RWPE2 (cell line): Measurements from ENCODE around the gene KAZN.

Experiments used
- ATAC-seq: fragments of 200-7000 bp; cut with Tn5 transposase; 3 replicates; pipeline ENCODE4 v1.9.1; 2021; ENCODE audit warnings: low read depth
- DNase-seq: peaks from one replicate; pipeline ENCODE4 v3.0.0-alpha.2; 2020; ENCODE audit warnings: low spot score
- H3K27ac ChIP-seq: fragments of 450-650 bp; 2 replicates; pipeline ENCODE4 v1.5.1; 2017; ENCODE audit warnings: mild to moderate bottlenecking; ENCODE audit not compliant: poor library complexity, severe bottlenecking
- H3K27me3 ChIP-seq: fragments of 250-450 bp; sonication (Bioruptor Pico); 2 replicates; pipeline ENCODE4 v1.5.1; 2021; ENCODE audit warnings: mild to moderate bottlenecking, moderate library complexity; ENCODE audit not compliant: insufficient read depth, poor library complexity, severe bottlenecking
- H3K36me3 ChIP-seq: fragments of 250-450 bp; sonication (Bioruptor Pico); 2 replicates; pipeline ENCODE4 v1.5.1; 2020; ENCODE audit warnings: low read depth, mild to moderate bottlenecking, moderate library complexity
- H3K4me1 ChIP-seq: fragments of 250-450 bp; sonication (Bioruptor Pico); 2 replicates; pipeline ENCODE4 v1.5.1; 2021; ENCODE audit warnings: mild to moderate bottlenecking, moderate library complexity; ENCODE audit not compliant: insufficient read depth, poor library complexity, severe bottlenecking
- H3K4me3 ChIP-seq: fragments of 250-450 bp; sonication (Bioruptor Pico); 2 replicates; pipeline ENCODE4 v1.5.1; 2021; ENCODE audit warnings: mild to moderate bottlenecking, moderate library complexity; ENCODE audit not compliant: severe bottlenecking
- H3K9me3 ChIP-seq: fragments of 250-450 bp; sonication (Bioruptor Pico); 2 replicates; pipeline ENCODE4 v1.5.1; 2021; ENCODE audit warnings: mild to moderate bottlenecking, moderate library complexity; ENCODE audit not compliant: severe bottlenecking
- TF ChIP-seq, protein P1 (sequence below): fragments of 450-650 bp; IDR thresholded peaks from one replicate; pipeline ENCODE4 v1.5.1; 2017; ENCODE audit warnings: mild to moderate bottlenecking, moderate library complexity; ENCODE audit not compliant: poor library complexity, severe bottlenecking

The KAZN gene

DNA sequence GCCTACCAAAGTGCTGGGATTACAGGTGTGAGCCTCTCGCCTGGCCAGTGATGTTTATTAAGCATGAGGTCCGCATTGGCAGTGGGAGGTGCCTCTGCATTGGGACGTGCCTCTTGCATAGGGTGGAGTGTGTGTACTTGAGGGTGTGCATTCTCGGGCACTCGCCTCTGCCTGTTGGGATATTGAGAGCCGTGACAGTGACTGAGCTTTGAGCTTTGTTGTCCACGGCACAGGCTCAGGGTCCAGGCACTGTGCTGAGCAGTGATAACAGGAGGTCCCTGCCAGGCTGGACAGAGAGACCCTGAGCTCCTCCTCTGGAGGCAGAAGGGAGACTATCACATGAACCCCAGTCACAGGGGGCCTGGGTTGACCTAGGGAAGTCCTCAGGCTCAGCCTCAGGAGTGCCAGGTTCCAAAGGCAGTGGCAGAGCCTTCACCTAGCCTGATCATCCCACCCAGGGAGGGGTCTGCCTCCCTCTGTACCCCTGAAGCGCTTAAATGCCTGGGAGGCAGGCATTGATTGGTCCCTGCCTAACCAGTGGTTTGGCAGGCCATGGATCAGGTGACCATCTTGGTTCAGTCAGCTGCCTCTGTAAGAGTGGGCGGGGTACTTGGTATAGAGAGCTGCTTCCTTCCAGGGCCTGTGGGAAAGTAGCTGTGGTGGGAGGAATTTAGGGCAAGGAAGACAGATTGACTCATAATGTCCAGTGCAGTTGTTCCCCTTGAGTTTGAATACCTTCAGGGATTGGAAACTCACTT, 341.2 kb downstream of the KAZN start:
- no peaks in the 10 kb centered on the region for H3K4me1 ChIP-seq
- DNase-seq = no peak
- ATAC-seq = peak; percentile 68
- no peak overlapping the region for H3K27ac ChIP-seq
- no peaks in the 10 kb centered on the region for H3K9me3 ChIP-seq
- no peak overlapping the region for H3K4me3 ChIP-seq
- no peaks in the 10 kb centered on the region for H3K36me3 ChIP-seq
- TF ChIP-seq, protein P1, sequence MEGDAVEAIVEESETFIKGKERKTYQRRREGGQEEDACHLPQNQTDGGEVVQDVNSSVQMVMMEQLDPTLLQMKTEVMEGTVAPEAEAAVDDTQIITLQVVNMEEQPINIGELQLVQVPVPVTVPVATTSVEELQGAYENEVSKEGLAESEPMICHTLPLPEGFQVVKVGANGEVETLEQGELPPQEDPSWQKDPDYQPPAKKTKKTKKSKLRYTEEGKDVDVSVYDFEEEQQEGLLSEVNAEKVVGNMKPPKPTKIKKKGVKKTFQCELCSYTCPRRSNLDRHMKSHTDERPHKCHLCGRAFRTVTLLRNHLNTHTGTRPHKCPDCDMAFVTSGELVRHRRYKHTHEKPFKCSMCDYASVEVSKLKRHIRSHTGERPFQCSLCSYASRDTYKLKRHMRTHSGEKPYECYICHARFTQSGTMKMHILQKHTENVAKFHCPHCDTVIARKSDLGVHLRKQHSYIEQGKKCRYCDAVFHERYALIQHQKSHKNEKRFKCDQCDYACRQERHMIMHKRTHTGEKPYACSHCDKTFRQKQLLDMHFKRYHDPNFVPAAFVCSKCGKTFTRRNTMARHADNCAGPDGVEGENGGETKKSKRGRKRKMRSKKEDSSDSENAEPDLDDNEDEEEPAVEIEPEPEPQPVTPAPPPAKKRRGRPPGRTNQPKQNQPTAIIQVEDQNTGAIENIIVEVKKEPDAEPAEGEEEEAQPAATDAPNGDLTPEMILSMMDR = no peak
- H3K27me3 ChIP-seq = no peaks in the 10 kb centered on the region

DNA sequence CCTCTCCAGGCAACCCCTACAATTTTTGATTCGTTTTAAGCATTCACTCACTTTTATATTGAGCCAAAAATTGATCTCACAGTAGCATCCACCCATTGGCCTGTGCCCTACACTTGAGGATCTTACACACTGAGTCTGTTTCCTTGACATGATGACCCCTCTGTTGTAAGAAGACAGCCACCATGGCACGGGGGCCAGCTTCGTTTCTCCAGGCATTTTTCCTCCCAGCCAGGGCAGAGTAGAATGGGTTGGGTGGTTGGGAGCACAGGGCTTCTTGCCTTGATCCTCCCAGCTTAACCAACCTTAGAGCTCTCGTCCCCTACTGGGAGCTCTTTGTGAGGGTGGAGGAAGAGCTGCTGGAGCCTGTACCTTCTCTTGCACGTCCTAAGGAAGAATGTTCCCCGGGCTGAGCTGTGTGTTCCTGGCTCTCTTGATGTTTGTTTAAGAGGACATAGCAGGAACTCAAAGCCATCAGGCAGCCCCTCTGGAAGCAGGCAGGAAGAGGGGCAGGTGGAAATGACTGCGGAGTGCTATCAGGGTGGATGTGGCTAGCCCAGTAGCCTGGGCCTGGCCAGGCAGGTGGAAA, 341.9 kb downstream of the KAZN start:
- TF ChIP-seq, protein P1 = no peak
- Histone ChIP-seq H3K4me3 (no peak overlapping the region), H3K9me3 (no peaks in the 10 kb centered on the region), H3K4me1 (no peaks in the 10 kb centered on the region), H3K27ac (no peak overlapping the region), H3K27me3 (no peaks in the 10 kb centered on the region), H3K36me3 (no peaks in the 10 kb centered on the region)
- ATAC-seq = no peak
- no peak for DNase-seq

DNA sequence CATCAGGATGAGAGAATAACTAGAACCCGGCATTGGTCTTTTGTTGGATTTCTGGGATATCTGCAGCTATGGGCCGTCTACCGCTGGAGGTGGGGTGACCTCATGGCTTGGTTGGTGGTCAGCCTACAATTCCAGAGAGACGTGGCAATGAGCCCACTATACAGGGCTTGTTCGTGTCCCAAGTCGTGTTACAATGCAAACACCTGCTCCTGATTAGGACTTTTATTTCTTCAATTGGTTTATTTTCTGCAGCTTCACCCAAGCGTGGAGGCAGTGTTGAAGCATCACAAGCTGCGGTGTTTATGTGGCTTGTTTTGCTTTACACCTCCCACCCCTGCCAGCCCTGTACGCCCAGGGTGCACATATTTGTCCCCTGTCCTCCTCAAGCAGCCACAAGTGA, 343.4 kb downstream of the KAZN start:
- Histone ChIP-seq H3K4me1 (peaks cover 10% of the 10 kb centered on the region), H3K9me3 (no peaks in the 10 kb centered on the region), H3K27me3 (no peaks in the 10 kb centered on the region), H3K36me3 (no peaks in the 10 kb centered on the region), H3K27ac (no peak overlapping the region), H3K4me3 (no peak overlapping the region)
- no peak for DNase-seq
- TF ChIP-seq, protein P1 = no peak
- no peak for ATAC-seq

DNA sequence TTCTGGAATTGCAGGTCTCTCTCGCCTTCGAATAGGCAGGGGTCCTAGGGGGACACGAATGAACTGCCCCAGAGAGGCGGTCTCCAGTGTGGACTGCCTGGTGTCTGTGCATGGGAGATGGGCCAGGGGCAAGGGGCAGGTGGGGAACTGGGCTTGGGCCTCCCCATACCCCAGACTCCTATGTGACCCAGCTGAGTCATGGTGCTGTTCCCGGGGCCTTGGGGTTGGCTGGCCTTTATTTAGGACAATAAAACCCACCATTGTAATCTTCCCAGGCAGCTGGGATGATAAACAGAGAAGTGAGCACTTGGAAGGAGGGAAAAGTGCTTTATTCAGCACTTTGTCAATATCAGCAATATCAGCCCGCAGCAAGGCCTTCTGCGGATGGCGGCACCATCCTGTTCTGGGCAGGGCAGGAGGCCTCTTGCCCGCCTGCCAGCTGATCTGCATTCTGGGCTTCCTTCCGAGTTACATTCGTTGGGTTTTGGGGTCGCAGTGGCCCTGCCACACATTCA, 346.0 kb downstream of the KAZN start:
- no peak for ATAC-seq
- TF ChIP-seq, protein P1 = no peak
- no peak overlapping the region for H3K4me3 ChIP-seq
- no peak for DNase-seq
- peaks cover 15% of the 10 kb centered on the region for H3K4me1 ChIP-seq
- H3K9me3 ChIP-seq = no peaks in the 10 kb centered on the region
- no peaks in the 10 kb centered on the region for H3K27me3 ChIP-seq
- H3K36me3 ChIP-seq = no peaks in the 10 kb centered on the region
- H3K27ac ChIP-seq = peak overlapping the region; percentile 36
